IMR-90 (cell line): ENCODE data around the gene UNK.

Source experiments
- BHLHE40 ChIP-seq: fragments of 150-350 bp; IDR thresholded peaks from 2 replicates; pipeline ENCODE4 v1.6.1; 2016; ENCODE audit warnings: mild to moderate bottlenecking, low read depth, low read length
- CEBPB ChIP-seq: IDR thresholded peaks from 2 replicates; pipeline ENCODE4 v1.6.1; 2012; ENCODE audit warnings: low read depth, low read length, improper control_type of control experiment
- CTCF ChIP-seq: conservative IDR thresholded peaks from 2 replicates; pipeline ENCODE4 v1.5.1; 2012; ENCODE audit warnings: mild to moderate bottlenecking, low read depth, low read length, improper control_type of control experiment
- FOS ChIP-seq: fragments of 150-350 bp; IDR thresholded peaks from 2 replicates; pipeline ENCODE4 v1.6.1; 2016; ENCODE audit warnings: low read depth, low read length
- MAZ ChIP-seq: IDR thresholded peaks from 2 replicates; pipeline ENCODE4 v1.6.1; 2012; ENCODE audit warnings: low read depth, mild to moderate bottlenecking, low read length, improper control_type of control experiment, moderate library complexity, borderline replicate concordance
- MXI1 ChIP-seq: IDR thresholded peaks from 2 replicates; pipeline ENCODE4 v1.6.1; 2012; ENCODE audit warnings: low read depth, mild to moderate bottlenecking, low read length, moderate library complexity, borderline replicate concordance
- POLR2A ChIP-seq: IDR thresholded peaks from 2 replicates; pipeline ENCODE4 v1.6.1; 2012; ENCODE audit warnings: mild to moderate bottlenecking, low read depth, low read length
- RAD21 ChIP-seq: IDR thresholded peaks from 2 replicates; pipeline ENCODE4 v1.6.1; 2012; ENCODE audit warnings: low read length, improper control_type of control experiment
- RCOR1 ChIP-seq: IDR thresholded peaks from 2 replicates; pipeline ENCODE4 v1.6.1; 2012; ENCODE audit warnings: mild to moderate bottlenecking, low read length, improper control_type of control experiment; ENCODE audit not compliant: insufficient replicate concordance
- RFX5 ChIP-seq: IDR thresholded peaks from 2 replicates; pipeline ENCODE4 v1.8.0; 2012; ENCODE audit warnings: low read depth, mild to moderate bottlenecking, low read length, moderate library complexity
- TF ChIP-seq, protein P1 (sequence below): fragments of 150-350 bp; IDR thresholded peaks from 2 replicates; pipeline ENCODE4 v1.6.1; 2017; ENCODE audit warnings: mild to moderate bottlenecking, antibody characterized with exemption, low read length, low read depth

GRCh38 chr17:75844530-75845057, 60.0 kb downstream of the UNK start:
- TF ChIP-seq POLR2A, result no peak
- TF ChIP-seq RCOR1, result no peak
- no peak for TF ChIP-seq CTCF
- no peak for TF ChIP-seq BHLHE40
- no peak for TF ChIP-seq MXI1
- TF ChIP-seq CEBPB, result no peak
- no peak for TF ChIP-seq FOS
- no peak for TF ChIP-seq MAZ
- no peak for TF ChIP-seq RAD21
- TF ChIP-seq RFX5, result no peak
- TF ChIP-seq, protein P1, sequence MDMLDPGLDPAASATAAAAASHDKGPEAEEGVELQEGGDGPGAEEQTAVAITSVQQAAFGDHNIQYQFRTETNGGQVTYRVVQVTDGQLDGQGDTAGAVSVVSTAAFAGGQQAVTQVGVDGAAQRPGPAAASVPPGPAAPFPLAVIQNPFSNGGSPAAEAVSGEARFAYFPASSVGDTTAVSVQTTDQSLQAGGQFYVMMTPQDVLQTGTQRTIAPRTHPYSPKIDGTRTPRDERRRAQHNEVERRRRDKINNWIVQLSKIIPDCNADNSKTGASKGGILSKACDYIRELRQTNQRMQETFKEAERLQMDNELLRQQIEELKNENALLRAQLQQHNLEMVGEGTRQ, result no peak
